ENCODE data around the gene FRMD5.

DNA sequence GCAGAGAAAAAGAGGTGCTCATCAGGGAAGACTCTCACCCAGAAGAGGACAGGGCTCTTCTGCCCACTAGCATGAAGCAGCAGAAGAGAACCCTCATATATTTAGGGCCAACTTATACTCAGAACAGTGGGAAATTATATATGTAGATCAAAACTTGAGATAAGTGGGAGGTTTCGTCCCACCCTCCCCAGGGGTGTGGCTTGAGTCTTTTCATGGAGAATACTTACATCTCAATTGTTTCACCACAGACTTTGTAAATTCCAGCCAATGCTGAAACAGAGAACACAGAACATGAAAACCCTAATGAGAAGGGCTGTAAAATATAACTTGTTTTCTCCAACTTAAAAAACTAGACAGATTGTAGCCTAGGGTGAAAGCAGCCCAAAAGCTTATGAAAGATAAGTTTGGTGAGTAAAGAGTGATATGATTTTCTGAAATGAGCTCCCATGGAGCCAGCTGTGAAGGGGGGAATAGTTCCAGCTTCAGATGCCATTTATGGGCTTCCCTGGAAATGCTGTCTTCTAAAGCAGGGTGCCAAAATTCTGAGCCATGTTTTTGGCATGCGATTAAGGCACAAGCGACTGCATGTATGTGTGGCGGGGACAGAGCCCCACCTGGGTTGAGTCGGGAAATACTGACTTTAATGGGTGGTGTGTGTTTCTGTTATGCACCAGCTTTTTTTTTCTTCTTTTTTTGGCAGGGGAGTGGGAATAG lies 275.4 kb downstream of the FRMD5 start:
- TF ChIP-seq, protein P1, sequence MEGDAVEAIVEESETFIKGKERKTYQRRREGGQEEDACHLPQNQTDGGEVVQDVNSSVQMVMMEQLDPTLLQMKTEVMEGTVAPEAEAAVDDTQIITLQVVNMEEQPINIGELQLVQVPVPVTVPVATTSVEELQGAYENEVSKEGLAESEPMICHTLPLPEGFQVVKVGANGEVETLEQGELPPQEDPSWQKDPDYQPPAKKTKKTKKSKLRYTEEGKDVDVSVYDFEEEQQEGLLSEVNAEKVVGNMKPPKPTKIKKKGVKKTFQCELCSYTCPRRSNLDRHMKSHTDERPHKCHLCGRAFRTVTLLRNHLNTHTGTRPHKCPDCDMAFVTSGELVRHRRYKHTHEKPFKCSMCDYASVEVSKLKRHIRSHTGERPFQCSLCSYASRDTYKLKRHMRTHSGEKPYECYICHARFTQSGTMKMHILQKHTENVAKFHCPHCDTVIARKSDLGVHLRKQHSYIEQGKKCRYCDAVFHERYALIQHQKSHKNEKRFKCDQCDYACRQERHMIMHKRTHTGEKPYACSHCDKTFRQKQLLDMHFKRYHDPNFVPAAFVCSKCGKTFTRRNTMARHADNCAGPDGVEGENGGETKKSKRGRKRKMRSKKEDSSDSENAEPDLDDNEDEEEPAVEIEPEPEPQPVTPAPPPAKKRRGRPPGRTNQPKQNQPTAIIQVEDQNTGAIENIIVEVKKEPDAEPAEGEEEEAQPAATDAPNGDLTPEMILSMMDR (IDR thresholded peaks at IDR 0.05): no peak
- no peak for TF ChIP-seq POLR2A (IDR thresholded peaks at IDR 0.05)
- TF ChIP-seq POLR2AphosphoS5 (IDR thresholded peaks at IDR 0.05; ENCODE audit: insufficient read depth in 1 of 2, low read depth in 1 of 2): no peak
